A549 treated with RU486 at 1 μM for 4 hours (cell line): Measurements from ENCODE around the gene SRSF2. TPM values are rescaled to one million over a fixed set of nuclear protein-coding genes. Genes with fewer than 3 reads are reported as not detected.

Experiments used
- total RNA-seq: library from RNA; stranded (reverse); fragments of 200-300 nt; extraction: Qiagen RNA extraction; gene quantifications from 5 replicates; pipeline ENCODE4 v1.2.3, GENCODE V29; 2022; ENCODE audit warnings: low read depth

Gene SRSF2
- total RNA-seq, result 380 to 475 TPM (median 459 TPM) in 5 replicates

GRCh38 chr17:76737082-76737675, at the start of gene SRSF2:
SRSF2 (minus strand) TSS chr17:76737331; CDS start chr17:76737160, 171 bp downstream.

GRCh38 chr17:76737676-76738467, 741 bp upstream of the SRSF2 start, which contains the start of gene MFSD11:
MFSD11 (plus strand) TSS chr17:76738119; CDS start chr17:76738353, 234 bp downstream.

GRCh38 chr17:76726776-76727718, 10.1 kb downstream of the SRSF2 start, which contains the start of gene METTL23:
METTL23 (plus strand) TSS chr17:76726839; CDS start chr17:76729711, 2,872 bp downstream.

GRCh38 chr17:76726231-76726775, 10.8 kb downstream of the SRSF2 start, which contains the start of gene JMJD6:
JMJD6 (minus strand) TSS chr17:76726606; CDS start chr17:76726475, 131 bp downstream.

GRCh38 chr17:76710863-76711611, 26.1 kb downstream of the SRSF2 start, which contains the start of gene MXRA7:
MXRA7 (minus strand) TSS chr17:76710965; CDS start chr17:76710946, 19 bp downstream.

Other genes with a start within 250 kb of the SRSF2 start
- gene RHBDF2, start 235.9 kb downstream of the SRSF2 start, total RNA-seq, result 50.2 to 69.1 TPM (median 61.3 TPM) in 5 replicates
- 0.73 to 1.4 TPM (median 1.1 TPM) in 5 replicates for gene CYGB, start 199.6 kb downstream of the SRSF2 start, total RNA-seq
- not detected in 5 replicates for gene PRCD, start 197.3 kb downstream of the SRSF2 start, total RNA-seq
- gene ST6GALNAC2, start 151.5 kb downstream of the SRSF2 start, total RNA-seq, result 0.28 to 0.70 TPM (median 0.33 TPM) in 4 of 5 replicates, not detected in the other
- 0.07 to 0.81 TPM (median 0.46 TPM) in 3 of 5 replicates, not detected in the others for gene ST6GALNAC1, start 93.6 kb downstream of the SRSF2 start, total RNA-seq
- gene MXRA7, start 26.4 kb downstream of the SRSF2 start, total RNA-seq, result 60.2 to 76.7 TPM (median 63.6 TPM) in 5 replicates
- gene JMJD6, start 10.7 kb downstream of the SRSF2 start, total RNA-seq, result 66.9 to 80.7 TPM (median 72.6 TPM) in 5 replicates
- gene METTL23, start 10.5 kb downstream of the SRSF2 start, total RNA-seq, result 51.1 to 63.5 TPM (median 59.8 TPM) in 5 replicates
- gene MFSD11, start 788 bp upstream of the SRSF2 start, total RNA-seq, result 19.7 to 23.5 TPM (median 22.5 TPM) in 5 replicates
- 16.0 to 25.5 TPM (median 22.3 TPM) in 5 replicates for gene MGAT5B, start 131.1 kb upstream of the SRSF2 start, total RNA-seq